Heart left ventricle (tissue), 16 donors: ENCODE data around the gene GAREM1. TPM values are rescaled to one million over a fixed set of nuclear protein-coding genes. Genes with fewer than 3 reads are reported as not detected.

ENCODE experiments used
- ATAC-seq, 4 donors: fragments of 200-7000 bp; cut with Tn5 transposase; one replicate each; pipeline ENCODE4 v1.9.1; 2020 to 2022; ENCODE audit warnings: moderate library complexity in 4 of 4, mild to moderate bottlenecking in 3 of 4, moderate number of reproducible peaks in 1 of 4
- DNase-seq, 5 donors: peaks; one replicate each; pipeline ENCODE4 v3.0.0-alpha.2; 2020
- H3K27ac ChIP-seq, 12 donors: fragments of 200-600 bp; sonication (generic) in 4 of 12; one replicate each; pipeline versions ENCODE4 v1.5.0 to v1.8.0; 2016 to 2022; ENCODE audit warnings: mild to moderate bottlenecking in 2 of 12
- H3K27me3 ChIP-seq, 9 donors: fragments of 200-600 bp; sonication (generic) in 2 of 9; one replicate each; pipeline versions ENCODE4 v1.5.1 to v1.8.0; 2016 to 2022; ENCODE audit warnings: mild to moderate bottlenecking in 3 of 9
- H3K36me3 ChIP-seq, 9 donors: fragments of 200-600 bp; sonication (generic) in 2 of 9; one replicate each; pipeline versions ENCODE4 v1.5.0 to v1.8.0; 2018 to 2022; ENCODE audit warnings: mild to moderate bottlenecking in 2 of 9
- H3K4me1 ChIP-seq, 12 donors: fragments of 200-600 bp; sonication (generic) in 4 of 12; one replicate each; pipeline versions ENCODE4 v1.5.0 to v1.8.0; 2016 to 2022; ENCODE audit warnings: mild to moderate bottlenecking in 3 of 12
- H3K4me3 ChIP-seq, 12 donors: fragments of 200-600 bp; sonication (generic) in 4 of 12; one replicate each; pipeline versions ENCODE4 v1.5.0 to v1.8.0; 2017 to 2022; ENCODE audit warnings: mild to moderate bottlenecking in 9 of 12, moderate library complexity in 4 of 12
- H3K9me3 ChIP-seq, 12 donors: fragments of 200-600 bp; sonication (generic) in 4 of 12; one replicate each; pipeline versions ENCODE4 v1.5.0 to v1.8.0; 2016 to 2022; ENCODE audit warnings: mild to moderate bottlenecking in 1 of 12
- POLR2A ChIP-seq, 2 donors: fragments of 450-650 bp; IDR thresholded peaks; one replicate each; pipeline ENCODE4 v1.6.1; 2017; ENCODE audit warnings: antibody characterized with exemption in 2 of 2, mild to moderate bottlenecking in 2 of 2, moderate library complexity in 2 of 2
- WGBS, 4 donors: extraction: QIAGEN DNeasy Blood & Tissue Kit in 2 of 4; methylation state at CpG; one replicate each; pipeline versions ENCODE4 v1.1.5 to v1.1.7; 2013 to 2018; 5-methylcytosine and 5-hydroxymethylcytosine counted together
- intact Hi-C, 10 donors: fragments of 100-400 bp; cut with DNase I; formaldehyde crosslinking; loops; one replicate each; pipeline versions ENCODE4 v1.11.1 to v1.14.2; 2022
- polyA plus RNA-seq, 2 donors: library from polyadenylated mRNA; stranded (reverse); fragments of 200-250 nt; gene quantifications; one replicate each; pipeline ENCODE4 v1.2.3, GENCODE V29; 2013
- total RNA-seq, 9 donors: library from RNA; depleted of rRNA in 2 of 9; stranded (reverse); fragments of >200 nt in 2 of 9; fragmentation: NEBNext Ultra II Directional in 3 of 9; extraction: Animal tissue kit (Norgen Biotek cat#: 25700) in 3 of 9; gene quantifications; one replicate each; pipeline versions ENCODE4 v1.1.0 to v1.2.4, GENCODE V29; 2016 to 2023
- TF ChIP-seq, protein P1 (sequence below), 12 donors: fragments of 200-600 bp; sonication (generic) in 4 of 12; IDR thresholded peaks; one replicate each; pipeline versions ENCODE4 v1.5.0 to v1.8.0; 2018 to 2022; ENCODE audit warnings: antibody characterized with exemption in 12 of 12, mild to moderate bottlenecking in 5 of 12
- donor health status: ischemic (EF 13 %, LVEDD 7.1; RV severe dilation, severe dysfunction).
- donor health status: healthy with polysubstance abuse.
- donor health status: DM: no; HTN: yes; CAD: no.
- donor health status: DM: no; HTN: no; CAD: no.
- donor health status: ischemic (EF 25% LVEDD 6.9; RV normal size, moderate dysfunction).
- donor health status: ischemic (EF 25% LVEDD 5.7; RV mildly dilated, moderate dysfunction).
- donor health status: healthy.
- donor health status: DM: yes; HTN: yes; CAD: no.
- donor health status: ischemic (EF 35%, LVEDD 5.7; RV mildly dilated, moderate dysfunction).
- donor health status: nonischemic (EF 11% LVEDD 7.7; RV severe dilation, severe dysfunction).
- donor health status: DM: yes; HTN: yes; CAD: no.
- donor health status: PGD.
- donor health status: ischemic (EF 29% LVEDD 5.4; RV normal size, mild dysfunction).
- donor health status: nonischemic (EF 23%, LVEDD 6.1; RV moderate dilation, normal function).

Gene GAREM1
- total and polyA plus RNA-seq, 11 donors: 1.8 to 28.8 (median 13.0) TPM

DNA sequence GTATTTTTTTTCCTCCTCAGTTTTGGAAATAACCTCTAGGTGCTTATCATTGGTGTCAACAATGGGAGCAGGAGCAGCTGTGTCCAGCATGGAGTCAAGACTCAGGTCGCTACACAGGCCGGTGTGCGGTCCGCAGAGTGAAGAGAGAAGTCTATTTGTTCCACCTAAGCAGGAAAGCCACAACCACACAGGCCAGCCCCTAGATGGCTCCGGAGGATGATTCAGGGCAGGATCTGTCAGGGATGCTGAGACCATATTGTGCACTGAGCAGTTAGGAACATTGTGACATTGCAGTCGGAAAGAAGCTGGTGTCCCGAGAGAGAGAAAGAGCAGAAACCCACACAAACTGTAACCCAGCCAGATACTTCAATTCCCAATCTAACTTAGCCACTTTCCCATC is 136.9 kb downstream of the GAREM1 start:
- 73 to 83% (median 79%) methylated on average over 7 of the region's 7 CpGs for WGBS, 4 donors

DNA sequence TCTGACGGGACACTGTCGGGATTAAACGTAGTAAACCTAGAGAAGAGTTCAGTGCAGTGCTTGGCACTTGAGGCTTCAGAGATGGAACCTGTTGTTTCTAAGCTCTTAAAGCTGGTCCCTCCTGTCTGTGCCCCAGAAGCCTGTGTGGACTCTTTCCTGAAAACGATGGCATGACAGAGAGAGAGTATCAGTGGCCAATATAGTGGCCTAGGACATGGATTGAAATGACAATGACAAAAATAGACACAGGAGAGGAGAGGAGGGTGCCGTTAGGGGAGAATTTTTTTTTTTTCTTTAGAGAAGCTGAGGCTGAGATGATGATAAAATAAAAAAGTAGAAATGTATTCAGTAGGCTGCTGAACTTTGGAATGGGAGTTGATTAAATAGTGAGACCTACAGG is 138.0 kb downstream of the GAREM1 start:
- Histone ChIP-seq H3K4me3 (no peak overlapping the region), H3K27ac (no peak overlapping the region), H3K9me3 (no peaks in the 10 kb centered on the region), H3K27me3 (no peaks in the 10 kb centered on the region), H3K4me1 (peaks cover 0 to 23% (median 5%) of the 10 kb centered on the region in 12 donors), H3K36me3 (no peaks in the 10 kb centered on the region)
- TF ChIP-seq, protein P1, sequence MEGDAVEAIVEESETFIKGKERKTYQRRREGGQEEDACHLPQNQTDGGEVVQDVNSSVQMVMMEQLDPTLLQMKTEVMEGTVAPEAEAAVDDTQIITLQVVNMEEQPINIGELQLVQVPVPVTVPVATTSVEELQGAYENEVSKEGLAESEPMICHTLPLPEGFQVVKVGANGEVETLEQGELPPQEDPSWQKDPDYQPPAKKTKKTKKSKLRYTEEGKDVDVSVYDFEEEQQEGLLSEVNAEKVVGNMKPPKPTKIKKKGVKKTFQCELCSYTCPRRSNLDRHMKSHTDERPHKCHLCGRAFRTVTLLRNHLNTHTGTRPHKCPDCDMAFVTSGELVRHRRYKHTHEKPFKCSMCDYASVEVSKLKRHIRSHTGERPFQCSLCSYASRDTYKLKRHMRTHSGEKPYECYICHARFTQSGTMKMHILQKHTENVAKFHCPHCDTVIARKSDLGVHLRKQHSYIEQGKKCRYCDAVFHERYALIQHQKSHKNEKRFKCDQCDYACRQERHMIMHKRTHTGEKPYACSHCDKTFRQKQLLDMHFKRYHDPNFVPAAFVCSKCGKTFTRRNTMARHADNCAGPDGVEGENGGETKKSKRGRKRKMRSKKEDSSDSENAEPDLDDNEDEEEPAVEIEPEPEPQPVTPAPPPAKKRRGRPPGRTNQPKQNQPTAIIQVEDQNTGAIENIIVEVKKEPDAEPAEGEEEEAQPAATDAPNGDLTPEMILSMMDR (IDR thresholded peaks at IDR 0.05): no peak
- no peak for TF ChIP-seq POLR2A (IDR thresholded peaks at IDR 0.05)
- intact Hi-C loops: loop anchor here in 3 of 10 donors (5.0 to 10.0 kb wide), 2 partner anchors 60 to 132 kb away; no protein-coding TSS in a partner anchor
- no peak for DNase-seq
- 70 to 74% (median 70%) methylated on average over 4 to 5 of the region's 5 CpGs for WGBS, 4 donors
- peak in 3 of 4 donors; percentile 11 to 51 (median 37) for ATAC-seq

More for the DNA sequence above, 136.9 kb downstream of the GAREM1 start:
- Histone ChIP-seq H3K4me1 (peaks cover 0 to 32% (median 5%) of the 10 kb centered on the region in 12 donors), H3K9me3 (no peaks in the 10 kb centered on the region), H3K27ac (no peak overlapping the region), H3K4me3 (no peak overlapping the region), H3K27me3 (no peaks in the 10 kb centered on the region), H3K36me3 (no peaks in the 10 kb centered on the region)
- ATAC-seq (peak in 3 of 4 donors; percentile 70 to 76 (median 72)), DNase-seq (peak in 2 of 5 donors; percentile 15 to 35)
- TF ChIP-seq, protein P1 (IDR thresholded peaks at IDR 0.05): peak in 5 of 12 donors; percentile 7 to 37 (median 22)
- TF ChIP-seq POLR2A (IDR thresholded peaks at IDR 0.05): no peak
- intact Hi-C loops: loop anchor here in 3 of 10 donors (5.0 to 10.0 kb wide), 2 partner anchors 61 to 131 kb away; no protein-coding TSS in a partner anchor

DNA sequence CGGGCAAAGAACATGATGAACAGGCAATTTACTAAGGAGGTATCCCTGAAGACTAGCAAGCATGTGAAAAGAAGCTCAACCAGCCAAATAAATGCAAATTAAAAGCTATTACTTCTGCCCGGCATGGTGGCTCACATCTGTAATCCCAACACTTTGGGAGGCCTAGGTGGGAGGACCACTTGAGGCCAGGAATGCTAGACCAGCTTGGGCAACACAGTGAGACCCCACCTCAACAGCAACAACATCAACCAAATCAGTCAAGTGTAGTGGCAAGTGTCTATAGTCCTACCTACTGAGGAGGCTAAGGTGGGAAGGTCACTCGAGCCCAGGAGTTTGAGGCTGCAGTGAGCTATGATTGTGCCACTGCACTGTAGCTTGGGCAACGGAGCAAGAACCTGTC is 141.7 kb downstream of the GAREM1 start:
- no peak overlapping the region for H3K27ac ChIP-seq
- TF ChIP-seq, protein P1 (IDR thresholded peaks at IDR 0.05): no peak
- no peak for TF ChIP-seq POLR2A (IDR thresholded peaks at IDR 0.05)
- DNase-seq: no peak
- H3K27me3 ChIP-seq: no peaks in the 10 kb centered on the region
- ATAC-seq: no peak
- WGBS, 4 donors: 94 to 96% (median 95%) methylated on average over 4 of the region's 4 CpGs
- H3K9me3 ChIP-seq: no peaks in the 10 kb centered on the region
- H3K4me3 ChIP-seq: no peak overlapping the region
- intact Hi-C loops: no loop called here
- H3K36me3 ChIP-seq: no peaks in the 10 kb centered on the region
- H3K4me1 ChIP-seq: peaks cover 0 to 37% (median 9%) of the 10 kb centered on the region in 12 donors

DNA sequence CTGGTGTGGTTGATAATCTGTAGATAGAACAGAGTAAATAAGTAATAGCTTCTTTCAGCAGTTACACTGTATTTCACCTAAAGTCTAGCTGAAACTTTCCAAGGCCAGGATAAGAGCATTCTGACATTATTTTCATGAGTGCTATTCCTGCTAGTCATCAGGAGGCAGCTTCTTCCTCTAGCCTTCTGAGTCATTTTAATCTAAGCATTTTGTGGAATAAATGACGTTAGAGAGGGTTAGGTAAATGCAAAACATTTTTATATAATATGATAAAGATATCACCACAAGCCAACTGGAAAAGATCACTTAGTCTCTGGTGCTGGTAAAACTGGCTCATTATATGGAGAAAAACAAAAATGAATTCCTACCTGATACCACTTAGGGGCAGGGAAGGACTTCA is 142.3 kb downstream of the GAREM1 start:
- intact Hi-C loops: no loop called here
- 54 to 86% (median 66%) methylated on average over 1 of the region's 1 CpG for WGBS, 4 donors
- H3K36me3 ChIP-seq: no peaks in the 10 kb centered on the region
- H3K9me3 ChIP-seq: no peaks in the 10 kb centered on the region
- peaks cover 0 to 42% (median 9%) of the 10 kb centered on the region in 12 donors for H3K4me1 ChIP-seq
- TF ChIP-seq, protein P1 (IDR thresholded peaks at IDR 0.05): no peak
- TF ChIP-seq POLR2A (IDR thresholded peaks at IDR 0.05): no peak
- H3K27me3 ChIP-seq: no peaks in the 10 kb centered on the region
- H3K4me3 ChIP-seq: no peak overlapping the region
- DNase-seq (no peak), ATAC-seq (no peak)
- no peak overlapping the region for H3K27ac ChIP-seq
